IMR-90 (cell line): Measurements from ENCODE around the gene SDR39U1. TPM values are rescaled to one million over a fixed set of nuclear protein-coding genes. Genes with fewer than 3 reads are reported as not detected.

ENCODE experiments used
- ATAC-seq: fragments of 200-7000 bp; cut with Tn5 transposase; 2 replicates; pipeline ENCODE4 v1.9.1; 2020; ENCODE audit warnings: low read depth, mild to moderate bottlenecking, moderate library complexity
- BruUV-seq: library from RNA; stranded (reverse); fragments of 400-500 nt; replicated peaks from 2 replicates; lab custom pipeline; 2021; lab: Mats Ljungman, UMichigan
- CTCF ChIA-PET: fragments of 300-600 bp; formaldehyde crosslinking; extraction: SDS; loops from one replicate; lab custom pipeline; 2021; ENCODE audit warnings: antibody characterized with exemption; lab: Yijun Ruan, JAX
- POLR2A ChIA-PET: fragments of 300-600 bp; sonication (Branson Sonifier 250); formaldehyde crosslinking; loops from one replicate; lab custom pipeline; 2022; ENCODE audit warnings: antibody characterized with exemption; ENCODE audit not compliant: unreplicated experiment; lab: Charles Lee
- DNase-seq: peaks from one replicate; pipeline ENCODE4 v3.0.0; 2013
- H2AFZ ChIP-seq: replicated peaks from 2 replicates; pipeline ENCODE3; 2013; ENCODE audit warnings: low read length, mild to moderate bottlenecking; ENCODE audit not compliant: poor library complexity
- H2AK5ac ChIP-seq: 2 replicates; pipeline ENCODE4 v1.6.1; 2013; ENCODE audit warnings: low read depth, low read length, inconsistent platforms
- H2AK9ac ChIP-seq: replicated peaks from 2 replicates; pipeline ENCODE3; 2013; ENCODE audit warnings: mild to moderate bottlenecking, low read depth, low read length, moderate library complexity; ENCODE audit not compliant: poor library complexity
- H2BK120ac ChIP-seq: 2 replicates; pipeline ENCODE4 v1.6.1; 2013; ENCODE audit warnings: low read depth, low read length, inconsistent platforms
- H2BK15ac ChIP-seq: 3 replicates; pipeline ENCODE4 v1.6.1; 2013; ENCODE audit warnings: low read depth, low read length, inconsistent platforms
- H2BK20ac ChIP-seq: 2 replicates; pipeline ENCODE4 v1.6.1; 2013; ENCODE audit warnings: low read depth, mild to moderate bottlenecking, inconsistent platforms, low read length, moderate library complexity
- H2BK5ac ChIP-seq: 2 replicates; pipeline ENCODE4 v1.6.1; 2013; ENCODE audit warnings: mild to moderate bottlenecking, low read depth, low read length, inconsistent platforms; ENCODE audit not compliant: poor library complexity, severe bottlenecking
- H3K14ac ChIP-seq: replicated peaks from 2 replicates; pipeline ENCODE4 v1.6.1; 2013; ENCODE audit warnings: low read depth, low read length, inconsistent platforms
- H3K18ac ChIP-seq: 2 replicates; pipeline ENCODE4 v1.6.1; 2013; ENCODE audit warnings: low read depth, low read length, control low read depth
- H3K23ac ChIP-seq: 2 replicates; pipeline ENCODE4 v1.6.1; 2013; ENCODE audit warnings: low read depth, low read length, inconsistent platforms
- H3K27ac ChIP-seq: 2 replicates; pipeline ENCODE4 v1.5.1; 2013; ENCODE audit warnings: mild to moderate bottlenecking, control low read depth, low read length; ENCODE audit not compliant: insufficient read depth
- H3K27me3 ChIP-seq: 2 replicates; pipeline ENCODE4 v1.6.1; 2013; ENCODE audit warnings: low read length; ENCODE audit not compliant: control insufficient read depth, insufficient read depth
- H3K36me3 ChIP-seq: 2 replicates; pipeline ENCODE4 v1.6.1; 2013; ENCODE audit warnings: low read length, mixed read lengths; ENCODE audit not compliant: control insufficient read depth, insufficient read depth
- H3K4ac ChIP-seq: 2 replicates; pipeline ENCODE4 v1.6.1; 2013; ENCODE audit warnings: low read depth, low read length, inconsistent platforms
- H3K4me1 ChIP-seq: 2 replicates; pipeline ENCODE4 v1.6.1; 2013; ENCODE audit warnings: low read length, mixed read lengths; ENCODE audit not compliant: control insufficient read depth, insufficient read depth
- H3K4me2 ChIP-seq: 2 replicates; pipeline ENCODE4 v1.6.1; 2013; ENCODE audit warnings: low read depth, mild to moderate bottlenecking, control low read depth, low read length, moderate library complexity
- H3K4me3 ChIP-seq: 2 replicates; pipeline ENCODE4 v1.5.1; 2013; ENCODE audit warnings: low read depth, mild to moderate bottlenecking, control low read depth, low read length, moderate library complexity; ENCODE audit not compliant: insufficient read depth
- H3K56ac ChIP-seq: 2 replicates; pipeline ENCODE4 v1.6.1; 2013; ENCODE audit warnings: low read length, inconsistent platforms; ENCODE audit not compliant: insufficient read depth; ENCODE audit errors: extremely low read depth
- H3K79me1 ChIP-seq, 2 experiments: 2 replicates each; pipeline ENCODE4 v1.6.1; 2013; ENCODE audit warnings: low read length in 2 of 2, inconsistent platforms in 1 of 2, low read depth in 1 of 2
- H3K9ac ChIP-seq: 2 replicates; pipeline ENCODE4 v1.6.1; 2013; ENCODE audit warnings: low read depth, low read length, control low read depth
- H3K9me1 ChIP-seq: 2 replicates; pipeline ENCODE4 v1.6.1; 2013; ENCODE audit warnings: low read length, inconsistent platforms; ENCODE audit not compliant: insufficient read depth
- H3K9me3 ChIP-seq: 2 replicates; pipeline ENCODE4 v1.6.1; 2013; ENCODE audit warnings: low read length; ENCODE audit not compliant: control insufficient read depth, insufficient read depth
- H4K20me1 ChIP-seq: 2 replicates; pipeline ENCODE4 v1.6.1; 2013; ENCODE audit warnings: low read length, inconsistent platforms; ENCODE audit not compliant: insufficient read depth
- H4K5ac ChIP-seq: 2 replicates; pipeline ENCODE4 v1.6.1; 2013; ENCODE audit warnings: mild to moderate bottlenecking, low read depth, low read length, control low read depth
- H4K8ac ChIP-seq, 2 experiments: 2 replicates each; pipeline ENCODE4 v1.6.1; 2013; ENCODE audit warnings: low read depth in 2 of 2, low read length in 2 of 2, control low read depth in 1 of 2, inconsistent platforms in 1 of 2
- H4K91ac ChIP-seq: 2 replicates; pipeline ENCODE4 v1.6.1; 2013; ENCODE audit warnings: low read depth, low read length, inconsistent platforms; ENCODE audit not compliant: insufficient read depth
- CEBPB ChIP-seq: IDR thresholded peaks from 2 replicates; pipeline ENCODE4 v1.6.1; 2012; ENCODE audit warnings: low read depth, low read length, improper control_type of control experiment
- CHD1 ChIP-seq: IDR thresholded peaks from 2 replicates; pipeline ENCODE4 v1.6.1; 2012; ENCODE audit warnings: low read depth, low read length, improper control_type of control experiment
- MAZ ChIP-seq: IDR thresholded peaks from 2 replicates; pipeline ENCODE4 v1.6.1; 2012; ENCODE audit warnings: low read depth, mild to moderate bottlenecking, low read length, improper control_type of control experiment, moderate library complexity, borderline replicate concordance
- POLR2A ChIP-seq: IDR thresholded peaks from 2 replicates; pipeline ENCODE4 v1.6.1; 2012; ENCODE audit warnings: mild to moderate bottlenecking, low read depth, low read length
- RAD21 ChIP-seq: IDR thresholded peaks from 2 replicates; pipeline ENCODE4 v1.6.1; 2012; ENCODE audit warnings: low read length, improper control_type of control experiment
- RFX5 ChIP-seq: IDR thresholded peaks from 2 replicates; pipeline ENCODE4 v1.8.0; 2012; ENCODE audit warnings: low read depth, mild to moderate bottlenecking, low read length, moderate library complexity
- SMC3 ChIP-seq: fragments of 150-350 bp; IDR thresholded peaks from 2 replicates; pipeline ENCODE4 v1.6.1; 2016; ENCODE audit warnings: low read depth, mild to moderate bottlenecking, antibody characterized with exemption, low read length, moderate library complexity
- WGBS, 2 experiments: methylation state at CpG; one replicate each; pipeline versions ENCODE4 v1.1.5 to v1.1.7; 2013; ENCODE audit warnings: missing lambda C conversion rate in 2 of 2; ENCODE audit not compliant: insufficient read length in 1 of 2; ENCODE audit errors: extremely low coverage in 2 of 2; 5-methylcytosine and 5-hydroxymethylcytosine counted together
- dilution Hi-C: fragments of 300-500 bp; cut with HindIII; formaldehyde crosslinking; loops from one replicate; pipeline ENCODE4 v1.14.3; 2018; ENCODE audit warnings: low sequenced_read_pairs; ENCODE audit not compliant: unreplicated experiment
- in situ Hi-C: fragments of 300-500 bp; cut with MboI; formaldehyde crosslinking; loops from 3 replicates; pipeline ENCODE4 v1.14.3; 2019; ENCODE audit warnings: low sequenced_read_pairs, inconsistent platforms, mixed read lengths
- intact Hi-C: fragments of 100-400 bp; cut with micrococcal nuclease; formaldehyde crosslinking; loops from 2 replicates; pipeline ENCODE4 v1.10.0; 2022
- polyA plus RNA-seq, 3 experiments: library from polyadenylated mRNA; depleted of rRNA; stranded (reverse); fragments of >200 nt; gene quantifications; 2 replicates each; pipeline ENCODE4 v1.2.3, GENCODE V29; 2012; ENCODE audit warnings: low replicate concordance in 1 of 3
- total RNA-seq: library from RNA; depleted of rRNA; stranded (reverse); fragments of >200 nt; gene quantifications from 2 replicates; pipeline ENCODE4 v1.2.3, GENCODE V29; 2012

The SDR39U1 gene
- total and polyA plus RNA-seq, 2 of the 4 experiments (the other 2 are of a cell fraction), result 7.5 to 46.3 TPM

DNA sequence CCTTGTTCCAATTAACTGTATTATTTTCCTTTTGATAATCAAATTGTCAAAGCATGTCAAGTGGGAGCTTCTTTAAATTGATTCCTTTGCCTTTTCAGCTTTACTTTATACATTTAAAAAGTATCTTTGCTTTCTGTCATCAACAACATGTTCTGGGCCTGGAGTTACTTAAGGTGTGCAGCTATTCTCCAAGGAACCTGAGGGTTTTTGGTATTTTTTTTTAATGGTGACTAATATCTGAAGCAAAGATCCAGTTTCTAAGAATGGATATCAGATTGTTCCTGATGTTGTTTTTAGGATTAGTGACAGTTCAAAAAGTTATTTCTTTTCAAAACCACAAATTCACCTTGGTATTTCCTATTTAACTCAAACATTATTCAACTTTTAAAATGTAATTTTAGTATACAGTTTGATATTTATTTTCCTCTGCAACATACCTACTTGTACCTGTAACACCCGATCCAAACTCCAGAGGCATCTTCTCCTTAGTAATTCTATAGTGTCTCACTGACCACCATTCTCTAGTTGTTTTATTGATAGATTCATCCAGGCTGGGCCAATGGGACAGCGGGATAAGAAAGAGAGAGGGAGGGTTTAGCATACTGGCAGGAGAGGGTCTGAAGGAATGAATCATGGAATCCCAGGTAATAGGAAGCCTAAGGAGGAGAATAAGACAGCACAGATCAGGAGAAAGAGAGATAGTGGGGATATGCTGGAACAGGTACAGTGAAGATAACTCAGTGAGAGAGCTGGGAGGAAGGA, 16.2 kb downstream of the SDR39U1 start:
- H3K27me3 ChIP-seq, result peaks cover 10% of the 10 kb centered on the region
- 0 out of 2 replicates have a peak overlapping the region, but pooled peaks have one; percentile 15 for H3K4ac ChIP-seq
- no peak overlapping the region for H3K4me3 ChIP-seq
- peaks cover 5 to 20% of the 10 kb centered on the region in 2 experiments; a peak in 3 of 4 replicates for H3K79me1 ChIP-seq
- in situ Hi-C loops, result loop anchor here (25.0 kb wide), 1 partner anchor 1114 kb away; the partner anchor contains the start of genes BCL2L2, PABPN1 and PPP1R3E
- 0 out of 2 replicates have a peak overlapping the region, but pooled peaks have one; percentile 65 for H3K23ac ChIP-seq
- ChIA-PET POLR2A (no interaction called here), CTCF (interaction anchor here (1.0 to 1.8 kb wide), 3 partner anchors 10 to 93 kb away, joined by 4 to 6 read pairs (median 5); no protein-coding TSS in a partner anchor)
- no peak overlapping the region for H3K27ac ChIP-seq
- no TSS peak for BruUV-seq
- DNase-seq (no peak), ATAC-seq (no peak)
- H4K8ac ChIP-seq, result no peak overlapping the region
- dilution Hi-C loops, result no loop called here
- no peak overlapping the region for H4K5ac ChIP-seq
- H2BK15ac ChIP-seq, result no peak overlapping the region
- H3K14ac ChIP-seq, result no peak overlapping the region
- peaks cover 6% of the 10 kb centered on the region; the same call in 1 of the 2 replicates for H4K20me1 ChIP-seq
- H2BK20ac ChIP-seq, result 0 out of 2 replicates have a peak overlapping the region, but pooled peaks have one; percentile 47
- H2AFZ ChIP-seq, result no peak overlapping the region
- WGBS, 2 experiments, result no CpG with 5 or more reads among the region's 2 CpGs
- no peak overlapping the region for H2BK5ac ChIP-seq
- no peaks in the 10 kb centered on the region for H3K9me3 ChIP-seq
- no peak overlapping the region for H3K9ac ChIP-seq
- no peak overlapping the region for H3K56ac ChIP-seq
- no peak overlapping the region for H4K91ac ChIP-seq
- intact Hi-C loops, result no loop called here
- H2AK5ac ChIP-seq, result no peak overlapping the region
- H3K4me1 ChIP-seq, result peaks cover 8% of the 10 kb centered on the region; the same call in 1 of the 2 replicates
- TF ChIP-seq POLR2A (no peak), CHD1 (no peak), CEBPB (no peak), RFX5 (no peak), MAZ (no peak), RAD21 (no peak), SMC3 (no peak)
- peaks cover 5% of the 10 kb centered on the region for H3K9me1 ChIP-seq
- no peak overlapping the region for H3K18ac ChIP-seq
- no peak overlapping the region for H3K4me2 ChIP-seq
- no peak overlapping the region for H2BK120ac ChIP-seq
- no peaks in the 10 kb centered on the region for H3K36me3 ChIP-seq
- H2AK9ac ChIP-seq, result peak overlapping the region; percentile 9
